Pulmonary artery endothelial cell (primary cell): ENCODE results near the gene C16orf54. TPM values are rescaled to one million over a fixed set of nuclear protein-coding genes. Genes with fewer than 3 reads are reported as not detected.
"Not testable (repeated sequence)": the region's sequence is repeated elsewhere in the genome, so short reads cannot be mapped to it uniquely, and the experiment has no call there.

Experiments used
- DNase-seq: peaks from one replicate; pipeline ENCODE4 v3.0.0-alpha.2; 2011; ENCODE audit warnings: low read depth, low spot score
- total RNA-seq: library from RNA; depleted of rRNA; stranded (reverse); fragments of >200 nt; gene quantifications from 2 replicates; pipeline ENCODE4 v1.2.3, GENCODE V29; 2014

Gene C16orf54
- total RNA-seq, 1 donor from 2014 or later: not detected

DNA sequence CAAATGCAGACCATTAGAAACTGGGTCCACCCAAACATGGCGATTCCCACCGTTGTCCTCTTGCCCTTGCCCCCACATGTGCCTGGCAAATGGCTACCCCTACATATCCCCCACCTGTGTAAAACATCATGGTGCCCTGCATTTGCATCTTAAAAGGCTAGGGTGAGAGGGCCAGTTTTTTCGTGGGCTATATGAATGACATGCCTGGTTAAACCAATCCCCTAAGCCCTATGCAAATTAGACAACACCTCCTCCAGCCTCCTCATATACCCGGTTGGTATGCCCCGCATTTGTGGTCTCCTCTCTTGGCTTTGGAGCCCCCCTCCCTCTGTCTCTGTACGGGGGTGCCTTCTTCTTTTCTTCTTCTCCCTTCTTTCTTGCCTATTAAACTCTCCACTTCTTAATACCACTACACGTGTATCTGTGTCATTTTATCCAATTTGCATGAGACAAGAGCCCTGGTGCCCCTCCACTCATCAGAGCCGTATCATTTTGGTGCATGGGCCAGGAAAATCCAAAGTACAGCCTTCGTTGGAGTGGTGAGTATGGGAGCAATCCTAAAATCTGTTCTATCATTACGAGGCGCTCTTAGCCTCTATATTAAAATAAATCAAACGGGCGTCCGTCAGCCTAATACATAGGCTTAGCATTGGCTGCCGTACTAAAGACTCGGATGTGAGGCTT is 36.7 kb downstream of the C16orf54 start:
- DNase-seq: no peak

DNA sequence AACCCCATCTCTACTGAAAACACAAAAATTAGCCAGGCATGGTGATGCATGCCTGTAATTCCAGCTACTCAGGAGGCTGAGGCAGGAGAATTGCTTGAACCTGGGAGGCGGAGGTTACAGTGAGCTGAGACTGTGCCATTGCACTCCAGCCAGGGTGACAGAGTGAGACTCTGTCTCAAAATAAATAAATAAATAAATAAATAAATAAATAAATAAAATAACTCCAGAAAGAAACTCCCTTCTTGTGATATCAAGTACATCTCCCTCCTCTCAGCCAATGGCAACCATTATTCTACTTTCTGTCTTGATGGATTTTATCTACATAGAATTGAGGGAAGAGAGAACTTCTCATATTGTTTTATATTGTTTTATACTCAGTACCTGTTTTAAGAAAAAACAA is 38.6 kb downstream of the C16orf54 start:
- not testable (repeated sequence) for DNase-seq

DNA sequence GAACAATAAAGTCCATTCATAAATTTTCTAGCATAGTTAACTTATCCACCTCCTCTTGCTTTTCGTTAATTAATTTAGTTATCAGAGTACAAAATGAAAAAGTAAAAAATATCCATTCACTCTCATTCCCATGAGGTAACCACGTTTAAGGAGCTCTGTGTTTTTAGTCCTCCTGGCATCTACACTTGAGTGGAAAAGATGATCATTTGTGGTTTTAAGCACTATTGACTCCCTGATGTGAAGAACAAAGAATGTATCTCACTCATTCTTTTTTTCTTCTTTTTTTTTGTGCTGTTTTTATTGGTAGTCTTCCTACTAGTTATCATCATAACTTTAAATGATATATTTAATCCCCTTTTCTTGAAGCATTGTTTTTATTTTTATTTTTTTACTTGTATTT is 40.8 kb downstream of the C16orf54 start:
- no peak for DNase-seq

DNA sequence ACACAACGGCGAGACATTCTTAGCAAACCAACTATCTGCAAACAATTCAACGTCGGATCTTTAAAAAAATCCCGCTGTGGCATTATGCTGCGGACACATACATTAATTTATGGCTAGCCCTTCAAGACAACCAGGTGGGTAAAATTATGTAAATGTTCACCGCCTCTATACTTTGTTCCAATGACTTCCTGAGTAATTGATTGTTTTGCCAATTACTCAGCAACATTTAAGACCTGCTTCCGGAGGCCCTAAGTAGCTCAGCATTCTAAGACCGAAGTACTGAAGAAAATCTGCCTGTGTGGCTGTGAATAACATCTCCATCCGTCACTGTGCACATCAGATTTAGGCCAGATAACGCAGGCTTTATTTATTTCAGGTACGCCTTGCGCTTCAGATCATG is 43.5 kb downstream of the C16orf54 start:
- DNase-seq: no peak

DNA sequence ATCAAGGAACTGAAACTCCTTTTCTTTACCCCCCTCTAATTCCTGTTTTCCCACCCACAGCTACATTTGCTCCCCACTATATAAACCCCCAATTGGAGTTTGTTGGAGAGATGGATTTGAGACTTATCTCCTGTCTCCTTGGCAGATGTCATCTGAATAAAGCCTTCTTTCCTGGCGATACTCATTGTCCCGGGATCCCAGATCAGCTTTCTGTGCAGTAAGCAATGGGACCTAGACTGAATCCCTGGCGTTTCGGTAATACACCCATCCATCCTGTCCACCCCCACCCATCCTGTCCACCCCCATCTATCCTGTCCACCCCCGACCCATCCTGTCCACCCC is 44.6 kb downstream of the C16orf54 start:
- no peak for DNase-seq

DNA sequence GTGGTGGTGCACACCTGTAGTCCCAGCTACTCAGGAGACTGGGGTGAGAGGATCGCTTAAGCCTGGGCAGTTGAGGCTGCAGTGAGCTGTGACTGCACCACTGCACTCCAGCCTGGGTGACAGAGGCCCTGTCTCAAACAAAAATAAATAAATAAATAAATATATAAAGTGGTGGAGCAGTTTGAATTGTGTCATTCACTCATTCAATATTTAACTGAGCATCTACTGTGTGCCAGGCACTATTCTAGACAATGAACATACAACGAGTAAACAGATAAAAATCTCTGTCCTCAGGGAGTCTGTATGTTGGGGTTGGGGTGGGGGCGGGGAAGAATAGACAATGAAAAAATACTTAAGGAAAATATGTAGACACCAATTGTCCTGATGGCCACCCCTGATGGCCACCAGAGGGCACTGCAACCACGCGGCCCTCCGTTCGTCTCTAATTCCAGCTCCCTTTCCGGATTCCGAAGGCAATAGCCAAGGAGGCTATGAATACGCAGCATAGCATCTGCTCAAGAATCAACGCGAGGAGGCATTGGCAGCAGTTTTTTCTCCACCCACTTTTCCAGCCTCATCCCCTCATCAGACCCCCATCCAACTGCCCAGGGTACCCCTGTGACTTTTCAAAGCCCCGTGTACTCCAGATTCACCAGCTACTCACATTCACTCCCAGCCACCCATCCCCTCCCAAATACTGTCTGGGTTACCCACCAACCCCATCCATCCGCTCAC is 45.4 kb downstream of the C16orf54 start:
- DNase-seq: peak; percentile 65

DNA sequence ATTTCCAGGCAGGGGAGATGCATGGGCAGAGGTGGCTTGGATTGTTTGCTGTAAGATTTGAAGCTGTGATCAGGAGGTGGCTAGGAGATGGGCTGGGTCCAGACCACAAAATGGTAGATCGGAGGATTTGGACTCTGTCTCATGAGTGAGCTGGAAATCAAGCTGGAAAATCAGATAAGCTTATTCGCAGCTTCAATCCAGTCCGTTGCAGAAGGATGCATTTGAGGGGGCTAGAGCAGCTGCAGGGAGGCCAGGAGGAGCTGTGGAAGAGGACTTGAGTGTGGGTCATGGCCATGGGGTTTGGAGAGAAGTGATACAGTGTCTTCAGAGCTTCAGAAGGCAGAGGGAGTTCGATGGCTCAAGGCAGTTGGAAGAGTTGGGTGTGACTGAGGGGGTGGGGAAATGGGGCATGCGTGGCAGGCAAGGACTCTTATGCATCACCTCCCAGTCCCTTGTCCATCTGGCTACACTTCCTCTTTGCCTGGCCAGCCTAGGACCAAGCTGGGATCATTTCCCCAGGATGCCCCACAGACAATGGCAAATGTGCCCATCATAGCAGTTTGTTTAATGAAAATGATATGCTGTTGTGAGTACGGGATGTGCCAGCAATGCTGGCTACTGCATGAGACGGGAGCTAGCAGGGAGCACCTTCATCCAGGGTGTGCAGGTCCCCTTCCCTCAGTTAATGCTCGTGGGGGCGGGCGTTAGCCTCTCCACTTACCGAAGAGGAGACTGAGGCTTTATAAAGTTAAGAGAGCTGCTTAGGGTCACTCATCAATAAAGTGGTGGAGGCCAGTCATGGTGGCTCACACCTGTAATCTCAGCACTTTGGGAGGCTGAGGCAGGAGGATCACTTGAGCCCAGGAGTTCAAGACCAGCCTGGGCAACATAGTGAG is 46.2 kb downstream of the C16orf54 start:
- DNase-seq: no peak

DNA sequence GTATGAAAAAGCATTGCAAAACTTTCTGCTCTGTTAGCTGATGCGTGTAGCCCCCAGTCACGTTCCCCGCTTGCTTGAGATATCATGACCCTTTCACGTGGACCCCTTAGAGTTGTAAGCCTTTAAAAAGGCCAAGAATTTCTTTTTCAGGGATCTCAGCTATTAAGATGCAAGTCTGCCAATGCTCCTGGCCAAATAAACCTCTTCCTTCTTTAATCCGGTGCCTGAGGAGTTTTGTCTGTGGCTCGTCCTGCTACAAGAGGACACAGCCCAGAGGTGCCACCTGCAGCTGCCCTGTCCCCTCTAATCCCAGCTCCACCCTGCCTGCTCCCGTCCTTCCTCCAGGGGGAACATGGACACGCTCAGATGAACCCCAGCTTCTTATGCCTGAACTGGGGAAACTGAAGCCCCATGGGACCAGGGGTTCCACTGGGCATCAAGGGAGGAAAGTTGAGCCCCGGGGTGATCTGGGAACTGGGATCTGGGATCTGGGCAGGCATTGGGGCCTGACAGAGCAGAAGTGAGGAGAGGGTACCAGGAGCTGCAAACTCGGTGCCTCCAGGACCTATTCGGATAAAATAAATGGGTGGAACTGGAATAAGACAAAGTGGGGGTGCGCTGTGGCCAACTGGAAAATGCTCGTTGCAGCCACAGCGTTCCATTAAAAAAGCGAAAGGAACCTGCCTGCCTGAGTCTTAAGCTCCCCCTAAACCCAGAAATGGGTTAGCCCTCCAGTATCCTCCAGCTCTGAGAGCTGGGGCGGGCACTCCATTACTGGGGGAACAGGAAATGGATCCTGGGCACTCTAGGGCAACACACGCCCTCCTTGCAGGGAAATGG is 47.1 kb downstream of the C16orf54 start:
- no peak for DNase-seq

DNA sequence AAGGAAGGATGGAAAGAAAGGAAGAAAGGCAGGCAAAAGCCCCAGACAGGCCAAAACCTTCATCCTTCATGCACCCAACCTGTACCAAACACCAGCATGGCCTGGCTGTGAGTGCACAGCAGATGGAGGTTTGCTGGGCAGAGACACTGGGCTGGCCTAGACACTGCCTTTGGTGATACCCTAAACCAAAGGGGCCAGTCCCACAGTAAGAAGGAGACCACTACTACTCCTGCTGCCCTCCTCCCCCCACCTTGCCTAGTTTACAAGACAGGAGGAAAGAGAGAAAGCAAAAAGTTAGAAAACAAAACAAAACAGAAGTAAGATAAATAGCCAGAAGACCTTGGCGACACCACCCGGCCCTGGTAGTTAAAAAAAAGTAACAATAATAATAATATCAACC is 47.7 kb downstream of the C16orf54 start:
- no peak for DNase-seq

DNA sequence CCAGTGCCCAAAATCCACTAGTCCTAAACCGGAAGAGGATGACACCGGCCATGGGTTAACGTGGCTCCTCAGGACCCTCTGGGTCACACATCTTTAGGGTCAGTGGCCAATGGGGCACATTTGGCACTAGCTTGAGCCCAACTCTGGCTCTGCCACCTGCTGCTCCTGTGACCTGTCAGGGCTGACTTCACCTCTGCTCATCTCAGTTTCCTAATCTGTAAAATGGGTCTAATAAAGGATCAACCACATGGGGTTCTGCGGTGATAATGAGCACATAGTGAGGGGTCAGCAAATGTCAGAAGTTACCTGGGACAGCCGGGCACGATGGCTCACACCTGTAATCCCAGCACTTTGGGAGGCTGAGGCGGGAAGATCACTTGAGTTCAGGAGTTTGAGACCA is 48.4 kb downstream of the C16orf54 start:
- DNase-seq: no peak

DNA sequence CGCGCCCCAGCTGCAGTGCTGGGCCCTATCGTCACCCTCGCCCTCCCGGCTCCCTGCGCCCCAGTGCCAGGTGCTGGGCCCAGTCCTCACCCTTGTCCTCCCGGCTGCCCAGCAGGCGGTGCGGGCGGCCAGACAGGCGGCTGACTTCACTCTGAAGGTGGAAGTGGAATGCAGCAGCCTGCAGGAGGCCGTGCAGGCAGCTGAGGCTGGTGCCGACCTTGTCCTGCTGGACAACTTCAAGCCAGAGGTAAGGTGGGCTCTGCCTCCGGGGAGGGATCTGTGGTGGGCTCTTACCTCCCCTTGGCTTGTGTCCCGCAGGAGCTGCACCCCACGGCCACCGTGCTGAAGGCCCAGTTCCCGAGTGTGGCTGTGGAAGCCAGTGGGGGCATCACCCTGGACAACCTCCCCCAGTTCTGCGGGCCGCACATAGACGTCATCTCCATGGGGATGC is 48.9 kb downstream of the C16orf54 start:
- no peak for DNase-seq

DNA sequence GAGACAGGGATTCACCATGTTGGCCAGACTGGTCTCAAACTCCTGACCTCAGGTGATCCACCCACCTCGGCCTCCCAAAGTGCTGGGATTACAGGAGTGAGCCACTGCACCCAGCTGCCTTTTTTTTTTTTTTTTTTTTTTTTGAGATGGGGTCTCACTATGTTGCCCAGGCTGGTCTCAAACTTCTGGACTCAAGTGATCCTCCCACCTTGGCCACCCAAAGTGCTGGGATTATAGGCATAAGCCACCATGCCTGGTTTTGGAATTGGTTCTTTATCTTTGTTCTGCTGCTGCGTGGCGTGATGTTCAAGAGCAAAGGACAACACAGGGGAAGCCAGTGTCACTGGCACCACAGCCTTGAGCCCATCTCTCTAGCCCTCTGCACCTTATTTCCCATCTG is 50.1 kb downstream of the C16orf54 start:
- not testable (repeated sequence) for DNase-seq

DNA sequence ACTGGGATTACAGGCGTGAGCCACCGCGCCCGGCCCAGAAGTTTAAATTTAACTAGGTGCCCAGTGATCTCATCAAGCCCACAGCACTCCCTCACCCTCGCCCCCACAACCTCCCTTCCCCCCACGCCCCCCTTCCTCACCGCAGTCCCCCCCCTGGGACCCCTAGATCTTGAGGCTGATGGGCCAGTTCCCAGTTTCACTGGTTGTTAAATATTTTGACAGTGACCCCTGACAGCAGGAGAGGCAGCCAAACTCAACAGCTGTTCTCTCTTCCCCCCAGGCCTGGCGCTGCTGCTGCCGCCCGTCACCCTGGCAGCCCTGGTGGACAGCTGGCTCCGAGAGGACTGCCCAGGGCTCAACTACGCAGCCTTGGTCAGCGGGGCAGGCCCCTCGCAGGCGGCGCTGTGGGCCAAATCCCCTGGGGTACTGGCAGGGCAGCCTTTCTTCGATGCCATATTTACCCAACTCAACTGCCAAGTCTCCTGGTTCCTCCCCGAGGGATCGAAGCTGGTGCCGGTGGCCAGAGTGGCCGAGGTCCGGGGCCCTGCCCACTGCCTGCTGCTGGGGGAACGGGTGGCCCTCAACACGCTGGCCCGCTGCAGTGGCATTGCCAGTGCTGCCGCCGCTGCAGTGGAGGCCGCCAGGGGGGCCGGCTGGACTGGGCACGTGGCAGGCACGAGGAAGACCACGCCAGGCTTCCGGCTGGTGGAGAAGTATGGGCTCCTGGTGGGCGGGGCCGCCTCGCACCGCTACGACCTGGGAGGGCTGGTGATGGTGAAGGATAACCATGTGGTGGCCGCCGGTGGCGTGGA is 51.2 kb downstream of the C16orf54 start:
- DNase-seq: no peak

DNA sequence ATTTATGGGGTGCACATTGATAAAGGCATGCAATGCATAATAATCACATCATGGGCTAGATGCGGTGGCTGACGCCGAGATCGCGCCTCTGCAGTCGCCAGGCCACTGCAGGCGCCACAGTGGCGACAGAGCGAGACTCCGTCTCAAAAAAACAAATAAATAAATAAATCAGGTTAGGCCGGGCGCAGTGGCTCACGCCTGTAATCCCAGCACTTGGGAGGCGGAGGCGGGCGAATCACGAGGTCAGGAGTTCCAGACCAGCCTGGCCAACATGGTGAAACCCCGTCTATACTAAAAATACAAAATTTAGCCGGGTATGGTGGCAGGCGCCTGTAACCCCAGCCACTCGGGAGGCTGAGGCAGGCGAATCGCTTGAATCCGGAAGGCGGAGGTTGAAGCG is 53.2 kb downstream of the C16orf54 start:
- not testable (repeated sequence) for DNase-seq

Other genes with a start within 250 kb of the C16orf54 start
- gene NPIPB12, start 239.6 kb downstream of the C16orf54 start, total RNA-seq: 12.5 and 25.8 TPM in 2 replicates
- gene SPN, start 82.7 kb downstream of the C16orf54 start, total RNA-seq: not detected in 2 replicates
- 0.04 and 0.13 TPM in 2 replicates for gene QPRT, start 66.8 kb downstream of the C16orf54 start, total RNA-seq
- gene ZG16, start 32.3 kb upstream of the C16orf54 start, total RNA-seq: not detected in 2 replicates
- gene KIF22, start 44.8 kb upstream of the C16orf54 start, total RNA-seq: 59.4 and 85.2 TPM in 2 replicates
- 267 and 297 TPM in 2 replicates for gene MAZ, start 60.5 kb upstream of the C16orf54 start, total RNA-seq
- 0.66 and 0.71 TPM in 2 replicates for gene PRRT2, start 66.2 kb upstream of the C16orf54 start, total RNA-seq
- 17.4 and 26.1 TPM in 2 replicates for gene PAGR1, start 70.2 kb upstream of the C16orf54 start, total RNA-seq
- gene MVP, start 74.5 kb upstream of the C16orf54 start, total RNA-seq: 433 and 451 TPM in 2 replicates
- 60.3 and 88.5 TPM in 2 replicates for gene CDIPT, start 117.2 kb upstream of the C16orf54 start, total RNA-seq
- 0.53 and 0.73 TPM in 2 replicates for gene SEZ6L2, start 153.6 kb upstream of the C16orf54 start, total RNA-seq
- gene ASPHD1, start 154.5 kb upstream of the C16orf54 start, total RNA-seq: 0.63 and 1.3 TPM in 2 replicates
- 4.4 and 4.8 TPM in 2 replicates for gene KCTD13, start 180.2 kb upstream of the C16orf54 start, total RNA-seq
- 75.9 and 80.9 TPM in 2 replicates for gene TMEM219, start 216.1 kb upstream of the C16orf54 start, total RNA-seq
- gene TAOK2, start 227.9 kb upstream of the C16orf54 start, total RNA-seq: 97.0 and 109 TPM in 2 replicates
- 7.5 and 11.2 TPM in 2 replicates for gene HIRIP3, start 249.6 kb upstream of the C16orf54 start, total RNA-seq